Fibroblast of villous mesenchyme (primary cell): ENCODE data around the gene ATXN2L. TPM values are rescaled to one million over a fixed set of nuclear protein-coding genes. Genes with fewer than 3 reads are reported as not detected.
"Not testable (repeated sequence)": the region's sequence is repeated elsewhere in the genome, so short reads cannot be mapped to it uniquely, and the experiment has no call there.

Experiments
- DNase-seq: peaks from one replicate; pipeline ENCODE4 v3.0.0-alpha.2; 2010; ENCODE audit warnings: low read depth
- H3K4me3 ChIP-seq: 2 replicates; pipeline ENCODE4 v1.5.1; 2011; ENCODE audit warnings: low read depth, mild to moderate bottlenecking, low read length
- total RNA-seq: library from RNA; depleted of rRNA; stranded (reverse); fragments of >200 nt; gene quantifications from 2 replicates; pipeline ENCODE4 v1.2.3, GENCODE V29; 2012
- TF ChIP-seq, protein P1 (sequence below): IDR thresholded peaks from 2 replicates; pipeline ENCODE4 v1.5.1; 2012; ENCODE audit warnings: low read depth, mild to moderate bottlenecking, low read length; ENCODE audit not compliant: insufficient read depth

ATXN2L gene
- total RNA-seq, 1 donor: 51.4 TPM

- TF ChIP-seq, protein P1, sequence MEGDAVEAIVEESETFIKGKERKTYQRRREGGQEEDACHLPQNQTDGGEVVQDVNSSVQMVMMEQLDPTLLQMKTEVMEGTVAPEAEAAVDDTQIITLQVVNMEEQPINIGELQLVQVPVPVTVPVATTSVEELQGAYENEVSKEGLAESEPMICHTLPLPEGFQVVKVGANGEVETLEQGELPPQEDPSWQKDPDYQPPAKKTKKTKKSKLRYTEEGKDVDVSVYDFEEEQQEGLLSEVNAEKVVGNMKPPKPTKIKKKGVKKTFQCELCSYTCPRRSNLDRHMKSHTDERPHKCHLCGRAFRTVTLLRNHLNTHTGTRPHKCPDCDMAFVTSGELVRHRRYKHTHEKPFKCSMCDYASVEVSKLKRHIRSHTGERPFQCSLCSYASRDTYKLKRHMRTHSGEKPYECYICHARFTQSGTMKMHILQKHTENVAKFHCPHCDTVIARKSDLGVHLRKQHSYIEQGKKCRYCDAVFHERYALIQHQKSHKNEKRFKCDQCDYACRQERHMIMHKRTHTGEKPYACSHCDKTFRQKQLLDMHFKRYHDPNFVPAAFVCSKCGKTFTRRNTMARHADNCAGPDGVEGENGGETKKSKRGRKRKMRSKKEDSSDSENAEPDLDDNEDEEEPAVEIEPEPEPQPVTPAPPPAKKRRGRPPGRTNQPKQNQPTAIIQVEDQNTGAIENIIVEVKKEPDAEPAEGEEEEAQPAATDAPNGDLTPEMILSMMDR: no peak
- H3K4me3 ChIP-seq: peak overlapping the region; percentile 73
- no peak for DNase-seq
These were observed 56.6 kb downstream of the ATXN2L start for GRCh38 chr16:28879261-28879840.

- TF ChIP-seq, protein P1: no peak
- DNase-seq: peak; percentile 75
- peak overlapping the region; percentile 73 for H3K4me3 ChIP-seq
These were observed 57.2 kb downstream of the ATXN2L start for GRCh38 chr16:28879841-28880588.

DNA sequence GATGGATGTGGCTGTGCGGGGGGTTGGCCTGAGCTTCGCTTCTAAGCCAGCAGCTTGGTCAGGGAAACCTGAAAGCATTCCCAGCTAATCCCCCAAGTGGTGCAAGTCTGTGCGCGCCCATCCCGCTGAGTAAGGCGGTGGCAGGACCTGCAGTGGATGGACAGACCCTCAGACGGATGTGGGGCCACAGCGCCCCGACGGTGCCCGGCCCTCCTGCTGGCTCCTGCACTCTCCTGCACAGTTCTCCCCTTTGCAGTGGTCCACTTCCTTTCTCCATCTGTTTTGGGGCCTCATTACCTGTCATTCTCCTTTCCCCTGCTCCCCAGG is 57.8 kb downstream of the ATXN2L start:
- DNase-seq: no peak
- H3K4me3 ChIP-seq: peak overlapping the region; percentile 73
- TF ChIP-seq, protein P1: no peak

DNA sequence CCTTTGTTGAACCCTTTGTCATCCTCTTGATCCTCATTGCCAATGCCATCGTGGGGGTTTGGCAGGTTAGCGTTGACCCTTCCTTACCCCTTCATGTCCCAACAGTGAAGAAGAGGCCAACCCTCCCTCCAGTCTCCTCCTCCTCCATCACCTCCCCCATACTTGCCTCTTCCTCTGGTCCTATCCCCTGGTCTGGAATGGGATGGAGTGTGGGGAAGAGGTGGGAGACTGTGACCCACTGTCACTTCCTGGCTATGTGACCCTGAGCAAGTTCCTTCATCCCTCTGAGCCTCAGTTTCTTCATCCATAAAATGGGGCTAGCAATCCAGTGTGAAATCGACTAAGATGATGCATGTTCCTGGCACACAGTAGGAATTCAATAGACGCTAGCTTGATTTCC is 58.2 kb downstream of the ATXN2L start:
- no peak overlapping the region for H3K4me3 ChIP-seq
- no peak for DNase-seq
- TF ChIP-seq, protein P1: no peak

DNA sequence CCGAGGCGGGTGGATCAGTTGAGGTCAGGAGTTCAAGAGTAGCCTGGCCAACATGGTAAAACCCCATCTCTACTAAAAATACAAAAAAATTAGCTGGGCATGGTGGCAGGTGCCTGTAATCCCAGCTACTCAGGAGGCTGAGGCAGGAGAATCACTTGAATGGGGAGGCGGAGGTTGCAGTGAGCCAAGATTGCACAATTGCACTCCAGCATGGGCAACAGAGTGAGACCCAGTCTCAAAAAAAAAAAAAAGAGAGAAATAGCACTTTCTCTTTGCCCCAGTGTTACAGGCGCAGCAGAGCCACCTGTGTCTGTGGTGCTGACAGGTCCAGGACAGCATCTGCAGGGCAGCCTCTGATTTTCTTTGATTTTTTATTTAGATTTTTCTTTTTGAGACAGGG is 58.8 kb downstream of the ATXN2L start:
- not testable (repeated sequence) for DNase-seq, H3K4me3 ChIP-seq

- DNase-seq: peak; percentile 7
- TF ChIP-seq, protein P1: no peak
- H3K4me3 ChIP-seq: no peak overlapping the region
These were observed 59.9 kb downstream of the ATXN2L start for GRCh38 chr16:28882551-28883160.

GRCh38 chr16:28883221-28883996 is 60.6 kb downstream of the ATXN2L start:
- DNase-seq: no peak
- no peak overlapping the region for H3K4me3 ChIP-seq
- TF ChIP-seq, protein P1: no peak
